Measurements from ENCODE around the gene BCAS4.
A peak's percentile ranks its signal among the peaks of the same experiment; 100 is the strongest.
"Not testable (repeated sequence)": the region's sequence is repeated elsewhere in the genome, so short reads cannot be mapped to it uniquely, and the experiment has no call there.

BCAS4 gene

DNA sequence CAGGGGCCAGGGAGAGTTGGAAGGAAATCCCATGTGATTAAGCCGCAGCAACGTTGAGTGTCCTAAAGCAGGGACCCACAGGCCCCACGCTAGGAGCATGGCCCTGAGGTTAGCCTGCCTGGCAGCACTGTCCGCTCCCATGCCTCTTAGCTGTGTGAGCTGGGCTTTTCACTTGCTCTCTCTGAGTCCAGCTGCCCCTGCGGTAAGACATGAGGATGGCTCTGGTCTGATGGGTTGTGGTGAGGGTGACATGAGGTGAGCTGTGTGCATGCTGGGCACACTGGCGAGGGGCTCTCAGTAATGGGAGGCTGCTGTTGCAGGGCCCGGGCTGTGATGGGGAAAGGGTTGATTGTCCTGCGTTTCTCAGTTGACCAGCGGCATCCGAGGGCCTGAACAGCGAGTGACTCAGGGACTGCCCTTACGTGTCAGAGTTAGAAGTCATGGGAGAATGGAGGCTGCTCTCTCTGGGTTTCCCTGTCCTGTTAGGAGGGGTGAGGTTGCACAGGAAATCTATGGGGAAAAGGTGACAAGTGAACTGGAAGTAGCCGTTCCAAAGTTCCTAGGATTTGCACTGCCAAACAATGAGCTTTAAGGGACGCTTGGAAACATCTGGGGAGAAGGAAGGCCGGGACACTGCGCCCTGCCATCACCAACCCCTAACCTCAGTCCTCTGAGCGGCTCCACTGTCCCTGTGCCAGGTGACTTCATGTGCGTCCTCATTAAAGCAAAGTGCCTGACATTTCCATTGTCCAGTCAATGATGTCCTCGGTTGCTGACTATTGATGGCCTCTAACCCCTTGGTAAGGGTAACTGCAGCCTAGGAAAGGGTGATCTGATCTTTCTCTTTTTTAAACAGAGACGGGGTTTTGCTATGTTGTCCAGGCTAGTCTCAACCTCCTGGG is 85.0 kb downstream of the BCAS4 start:
- DNase-seq = no peak

DNA sequence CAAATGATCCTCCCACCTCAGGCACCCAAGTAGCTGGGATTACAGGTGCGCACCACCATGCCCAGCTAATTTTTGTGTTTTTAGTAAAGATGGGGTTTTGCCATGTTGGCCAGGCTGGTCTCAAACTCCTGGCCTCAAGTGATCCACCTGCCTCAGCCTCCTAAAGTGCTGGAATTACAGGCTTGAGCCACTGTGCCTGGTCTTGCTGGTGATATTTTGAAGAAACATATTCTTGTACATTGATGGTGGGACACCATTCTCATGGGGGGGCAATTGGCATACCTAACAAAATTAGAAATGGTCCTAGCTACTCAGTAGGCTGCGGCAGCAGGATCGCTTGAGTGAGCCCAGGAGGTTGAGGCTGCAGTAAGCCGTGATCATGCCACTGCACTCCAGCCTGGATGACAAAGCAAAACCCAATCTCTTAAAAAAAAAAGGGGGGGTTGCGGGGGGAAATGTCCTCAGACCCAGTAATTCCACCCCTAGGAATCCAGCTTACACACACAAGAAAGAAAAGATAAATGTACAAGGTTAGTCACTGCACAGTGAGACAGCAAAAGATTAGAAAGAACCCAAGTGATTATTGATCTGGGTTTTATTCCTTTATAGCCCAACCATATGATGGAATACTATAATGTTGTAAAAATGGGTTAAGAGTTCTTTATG is 87.0 kb downstream of the BCAS4 start:
- not testable (repeated sequence) for DNase-seq

DNA sequence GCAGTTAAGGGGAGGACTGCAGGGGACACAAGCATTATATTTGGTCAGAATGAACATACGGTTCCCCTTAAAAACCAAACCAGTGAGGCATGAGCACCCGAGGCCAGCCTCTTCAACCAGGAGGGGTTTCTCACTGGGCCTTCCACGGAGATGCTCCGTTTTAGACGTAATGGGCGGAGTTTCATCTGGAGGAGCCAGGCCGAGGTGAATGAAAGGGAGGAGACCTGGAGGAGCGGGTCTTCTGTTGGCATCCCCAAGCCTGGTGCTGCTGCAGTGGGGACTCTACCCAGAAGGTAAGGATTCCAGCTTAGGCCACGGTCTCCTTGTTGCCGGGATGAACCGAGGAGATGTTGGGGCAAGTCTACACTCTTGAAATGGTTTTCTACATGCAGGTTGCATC is 89.0 kb downstream of the BCAS4 start:
- no peak for DNase-seq

GRCh38 chr20:50885068-50885467 is 90.2 kb downstream of the BCAS4 start:
- DNase-seq = no peak

DNA sequence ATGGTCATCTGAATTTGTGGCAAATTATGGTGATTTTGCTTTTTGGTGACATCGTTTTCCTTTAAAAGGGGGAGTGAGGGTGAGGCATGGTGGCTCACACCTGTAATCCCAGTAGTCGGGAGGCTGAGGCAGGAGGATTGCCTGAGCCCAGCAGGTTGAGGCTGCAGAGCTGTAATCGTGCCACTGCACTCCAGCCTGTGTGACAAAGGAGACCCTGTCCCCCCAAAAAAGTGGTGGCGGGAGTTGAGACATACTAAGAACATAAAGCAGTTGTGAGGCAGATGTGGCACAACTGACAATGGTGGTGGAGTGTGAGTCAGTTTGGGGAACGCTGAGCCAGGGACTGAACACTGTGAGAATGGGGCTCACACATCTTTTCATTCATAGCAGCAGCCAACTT is 90.9 kb downstream of the BCAS4 start:
- DNase-seq = no peak

DNA sequence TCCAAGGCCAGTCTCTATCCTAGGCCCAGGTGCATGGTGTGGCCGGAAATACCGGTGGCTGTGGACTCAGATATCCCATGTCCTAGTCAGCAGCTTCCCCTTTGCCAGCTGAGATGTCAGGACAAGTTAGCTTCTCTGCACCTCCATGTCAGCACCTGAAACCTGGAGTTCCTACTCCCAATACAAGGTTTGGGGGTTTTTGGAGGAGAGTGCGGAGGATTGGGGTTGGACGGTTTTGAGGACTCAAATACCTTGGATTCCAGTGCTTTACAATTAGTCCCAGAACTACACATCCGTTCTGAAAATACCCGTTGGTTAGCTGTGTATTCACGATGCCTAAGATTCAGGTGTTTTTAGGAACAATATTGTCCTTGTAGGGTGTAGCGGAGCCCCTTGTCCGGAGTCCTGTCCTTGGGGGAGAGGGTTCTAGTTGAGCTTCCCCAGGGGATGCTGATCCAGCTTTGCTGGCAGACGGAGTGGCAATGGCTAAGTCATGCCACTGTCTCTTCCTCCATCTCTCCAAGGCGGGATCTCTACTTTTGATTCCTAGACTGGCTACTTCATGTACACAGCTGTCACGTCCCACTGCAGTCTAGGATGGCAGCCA is 91.4 kb downstream of the BCAS4 start:
- DNase-seq = no peak

GRCh38 chr20:50887576-50887975 is 92.7 kb downstream of the BCAS4 start:
- no peak for DNase-seq

DNA sequence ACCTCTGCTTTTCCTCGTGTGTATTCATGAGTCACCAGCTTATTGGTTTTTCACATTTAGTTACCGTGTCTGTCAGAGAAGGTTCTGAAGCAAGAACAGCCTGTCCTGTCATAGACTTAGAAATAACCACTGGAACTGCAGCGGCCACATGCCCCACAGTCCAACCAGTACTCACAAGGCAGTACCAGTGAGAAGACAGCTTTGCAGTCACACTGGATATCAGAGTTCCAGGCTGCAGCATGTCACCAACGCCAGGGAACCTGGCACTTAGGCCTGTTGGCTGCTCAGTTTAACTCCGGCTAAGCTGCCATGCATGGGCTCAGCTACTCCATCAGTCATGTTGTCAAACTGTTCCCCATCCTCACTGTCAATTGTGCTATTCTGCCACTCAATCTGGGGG is 96.3 kb downstream of the BCAS4 start:
- DNase-seq = no peak

DNA sequence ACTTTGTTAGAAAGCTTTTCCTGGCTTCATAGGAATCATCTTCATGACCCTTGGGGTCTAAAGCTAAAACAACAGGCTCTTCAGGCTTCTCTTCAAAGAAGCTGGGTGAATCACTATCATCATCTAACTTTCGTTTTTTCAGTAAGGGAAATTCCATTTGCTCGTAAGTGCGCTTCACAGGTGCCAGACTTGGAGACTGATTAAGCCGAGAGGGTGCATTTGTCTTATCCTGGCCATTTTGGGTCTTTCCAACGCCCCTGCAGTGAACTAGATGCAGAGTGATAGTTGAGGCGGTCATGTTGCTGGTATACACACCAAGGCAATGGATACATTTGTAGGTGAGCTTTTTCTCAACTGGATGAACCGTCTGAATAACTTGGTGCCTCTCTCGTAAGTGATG is 97.5 kb downstream of the BCAS4 start:
- DNase-seq = no peak

- no peak for DNase-seq
Measured at GRCh38 chr20:50893620-50894019, 98.8 kb downstream of the BCAS4 start.

- DNase-seq = no peak
Measured at GRCh38 chr20:50895111-50895830, 100.4 kb downstream of the BCAS4 start.

DNA sequence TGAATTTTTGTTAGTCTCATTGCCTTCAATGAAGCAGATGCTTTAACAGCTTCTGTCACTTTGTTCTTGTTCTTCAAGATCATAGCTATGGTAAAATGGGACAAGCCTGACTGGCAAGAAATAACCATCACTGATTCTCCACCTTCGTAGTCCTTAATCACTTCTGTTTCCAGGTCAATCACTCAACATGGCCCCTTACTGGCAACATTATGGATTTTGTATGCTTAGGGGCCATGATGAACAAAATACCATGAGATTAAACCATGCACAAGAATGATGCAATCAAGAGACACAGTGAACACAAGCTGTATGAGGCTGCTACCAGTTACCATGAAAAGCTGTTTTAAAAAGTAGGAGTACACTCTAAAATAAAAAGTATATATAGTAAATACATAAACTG is 103.6 kb downstream of the BCAS4 start:
- DNase-seq = no peak

GRCh38 chr20:50900261-50900660 is 105.4 kb downstream of the BCAS4 start:
- peak in 1 of 2 experiments; percentile 17 for DNase-seq

- no peak for DNase-seq
Measured at GRCh38 chr20:50901301-50901700, 106.4 kb downstream of the BCAS4 start.

DNA sequence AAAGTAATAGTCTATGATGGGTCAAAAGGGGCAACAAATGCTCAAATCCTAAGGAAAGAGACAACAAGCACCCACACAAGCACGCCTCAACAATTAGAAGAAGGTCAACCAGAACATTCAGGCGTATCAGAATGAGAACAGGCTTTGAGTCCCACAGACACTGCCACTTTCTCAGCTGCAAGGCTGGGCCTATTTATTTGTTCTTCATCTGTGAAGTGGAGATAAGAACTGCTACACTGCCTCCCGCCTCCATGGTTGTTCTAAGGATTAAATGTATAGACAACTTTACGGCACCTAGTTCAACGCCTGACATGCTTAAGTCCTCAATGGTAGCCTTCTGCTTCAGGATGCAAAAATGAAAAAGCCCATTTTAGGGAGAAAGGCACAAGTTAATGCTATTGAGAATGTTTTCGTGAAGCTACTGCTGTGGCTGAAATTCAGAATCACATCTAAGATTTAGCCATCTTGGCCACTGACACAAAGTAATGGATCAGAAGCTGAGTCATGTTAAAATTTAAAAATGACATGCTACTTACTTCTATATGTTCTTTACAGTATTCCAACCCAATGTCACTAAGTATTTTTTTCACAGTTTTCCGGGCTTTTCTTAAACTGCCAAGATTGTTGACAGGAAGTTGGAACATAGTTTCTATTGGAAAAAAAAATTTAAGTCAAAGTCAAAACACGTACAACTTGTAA is 108.6 kb downstream of the BCAS4 start:
- no peak for DNase-seq

DNA sequence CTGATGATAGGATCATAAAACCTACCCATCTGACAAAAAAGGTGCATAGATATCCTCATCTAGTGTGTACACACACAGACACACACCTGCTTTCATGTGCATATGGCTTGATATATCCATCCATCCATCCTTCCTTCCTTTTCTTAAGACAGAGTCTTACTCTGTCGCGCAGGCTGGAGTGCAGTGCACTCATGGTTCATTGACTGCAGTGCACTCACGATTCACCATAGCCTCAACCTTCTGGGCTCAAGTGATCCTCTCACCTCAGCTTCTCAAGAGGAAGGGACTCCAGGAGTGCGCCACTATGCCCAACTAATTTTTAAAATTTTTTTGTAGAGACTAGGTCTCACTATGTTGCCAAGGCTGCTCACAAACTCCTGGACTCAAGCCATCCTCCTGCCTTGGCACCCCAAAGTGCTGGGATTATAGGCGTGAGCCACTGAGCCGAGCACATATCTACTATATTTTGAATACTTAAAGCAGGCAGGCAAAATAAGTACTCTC is 109.3 kb downstream of the BCAS4 start:
- no peak for DNase-seq

GRCh38 chr20:50909413-50909812 is 114.6 kb downstream of the BCAS4 start:
- DNase-seq = no peak

DNA sequence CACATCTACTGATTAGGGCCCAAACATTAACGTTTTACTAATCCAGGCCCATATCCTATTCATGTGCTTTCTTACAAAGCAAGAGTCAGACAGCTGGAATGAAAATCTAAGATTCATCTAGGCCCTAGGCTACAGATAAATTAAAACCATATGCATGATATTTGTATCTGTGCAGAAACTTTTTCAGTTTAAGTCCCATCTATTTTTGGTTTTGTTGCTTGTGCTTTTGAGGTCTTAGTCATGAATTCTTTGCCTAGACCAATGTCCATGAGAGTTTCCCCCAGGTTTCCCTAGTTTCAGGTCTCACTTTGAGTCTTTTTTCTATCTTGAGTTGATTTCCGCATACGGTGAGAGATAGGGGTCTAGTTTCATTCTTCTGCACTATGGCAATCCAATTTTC is 116.2 kb downstream of the BCAS4 start:
- DNase-seq = no peak

DNA sequence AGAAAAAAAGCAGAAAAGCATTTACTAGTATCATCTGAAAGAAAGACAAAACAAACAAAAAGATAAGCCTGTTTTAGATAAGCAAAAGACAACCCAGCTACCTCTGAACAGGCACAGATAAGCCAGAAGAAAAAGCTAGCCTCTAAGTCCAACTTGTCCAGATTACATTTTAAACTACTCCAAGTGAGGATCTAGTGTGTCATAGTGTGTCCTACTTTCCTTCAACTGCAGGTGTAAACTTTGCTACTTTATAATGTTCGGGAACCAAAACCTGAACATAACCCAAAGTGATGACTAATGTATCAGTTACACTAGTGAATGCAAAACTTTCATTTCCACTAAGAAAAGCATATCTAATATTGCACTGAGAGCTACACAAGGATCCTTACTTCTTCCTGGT is 116.9 kb downstream of the BCAS4 start:
- no peak for DNase-seq

- no peak for DNase-seq
Measured at GRCh38 chr20:50913690-50914375, 119.0 kb downstream of the BCAS4 start.

DNA sequence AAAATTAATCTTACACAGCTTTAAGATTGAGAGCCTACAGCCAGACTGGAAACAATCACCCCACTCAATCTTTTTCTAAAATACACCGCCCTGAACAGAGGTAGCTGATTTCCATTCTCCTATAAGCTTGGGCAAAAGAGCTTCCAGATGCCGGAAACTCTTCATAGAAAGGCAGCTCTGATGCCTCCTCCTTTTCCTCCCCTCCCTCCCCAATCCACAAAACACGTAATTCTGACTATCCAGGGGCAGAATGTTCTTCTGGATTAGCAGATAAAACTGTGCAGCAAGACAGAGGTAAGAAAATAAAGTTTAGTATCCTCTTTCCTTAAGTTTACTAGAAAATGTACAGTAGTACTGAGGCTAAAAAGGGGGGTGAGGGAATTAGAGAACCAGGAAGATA is 120.6 kb downstream of the BCAS4 start:
- no peak for DNase-seq

DNA sequence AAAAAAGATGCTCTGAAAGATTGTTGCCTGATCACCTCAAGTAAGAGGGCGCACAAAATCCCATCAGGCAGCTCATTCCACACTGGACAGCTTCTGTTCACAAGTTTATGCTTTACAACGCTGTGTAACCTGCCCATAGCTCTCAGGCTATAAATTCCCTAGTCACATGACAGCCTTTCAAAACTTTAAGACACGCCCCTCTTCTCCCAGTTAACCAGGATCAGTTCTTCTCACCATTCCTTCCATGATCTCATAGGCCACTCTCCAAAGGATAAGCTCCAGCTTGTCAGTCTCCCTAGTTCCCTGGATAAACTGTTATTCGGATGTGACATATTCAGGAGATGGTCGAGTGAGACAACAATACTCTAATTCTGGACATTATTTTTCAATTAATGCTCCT is 121.4 kb downstream of the BCAS4 start:
- no peak for DNase-seq

Measured in NCI-H2081 (cell line).